ENCODE results near the gene SEZ6L.

SEZ6L gene

GRCh38 chr22:26169315-26170111 lies at the start of gene SEZ6L:
Gene SEZ6L (plus strand): TSS chr22:26169462. CDS start chr22:26169670, 208 bp downstream.
- no peak for DNase-seq

- DNase-seq, result no peak
Measured at GRCh38 chr22:26122920-26123468, 46.3 kb upstream of the SEZ6L start.

GRCh38 chr22:26124991-26125725 lies 44.1 kb upstream of the SEZ6L start:
- no peak for DNase-seq

GRCh38 chr22:26127126-26127525 lies 42.1 kb upstream of the SEZ6L start:
- no peak for DNase-seq

DNA sequence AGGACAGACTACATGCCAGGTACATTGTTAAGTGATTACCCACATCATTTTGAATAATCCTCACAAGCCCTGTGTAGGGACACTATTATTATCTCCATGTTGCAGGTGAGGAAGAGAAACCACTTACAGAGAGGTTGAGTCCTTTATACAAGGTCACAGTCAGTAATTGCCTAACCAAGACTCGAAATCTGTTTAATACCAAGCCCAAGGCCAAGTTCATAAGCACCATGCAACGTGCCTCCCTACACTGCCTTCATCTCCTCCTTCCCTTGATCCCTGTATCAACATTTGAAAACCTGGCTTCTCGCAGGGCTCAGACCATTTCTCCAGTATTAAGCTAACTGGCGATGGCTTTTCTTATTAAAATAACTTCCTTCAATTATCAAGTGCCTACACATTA lies 41.7 kb upstream of the SEZ6L start:
- DNase-seq, result no peak

GRCh38 chr22:26131589-26132154 lies 37.6 kb upstream of the SEZ6L start:
- DNase-seq, result no peak

DNA sequence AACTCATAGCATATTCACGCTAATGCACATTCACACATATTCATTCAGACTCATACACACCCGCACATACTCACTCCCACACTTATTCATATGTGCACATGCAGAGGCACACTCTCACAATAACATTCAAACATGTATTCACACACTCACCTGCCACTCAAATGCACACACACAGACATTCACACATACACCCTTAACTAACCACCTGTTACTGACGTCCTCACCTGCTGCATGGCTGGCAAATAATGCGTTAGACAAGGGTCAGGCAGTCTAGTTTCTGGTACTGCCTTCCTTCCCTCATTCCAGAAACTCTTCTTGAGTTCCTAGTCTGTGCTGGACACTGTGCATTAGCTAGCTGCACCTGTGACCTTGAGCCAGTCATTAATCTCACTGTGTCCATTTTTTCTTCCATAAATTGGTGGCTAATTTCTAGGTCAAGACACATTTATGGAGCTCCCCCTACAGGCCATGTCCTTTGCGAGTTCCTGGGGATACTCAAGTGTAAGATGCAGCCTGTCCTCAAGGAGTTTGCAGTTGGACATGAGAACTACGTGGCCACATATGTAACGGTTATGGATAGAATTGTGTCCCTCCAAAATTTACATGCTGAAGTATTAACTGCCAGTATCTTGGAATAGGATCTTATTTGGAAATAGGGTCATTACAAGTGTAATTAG lies 34.5 kb upstream of the SEZ6L start:
- DNase-seq, result no peak

- DNase-seq, result no peak
Measured at GRCh38 chr22:26135806-26136205, 33.5 kb upstream of the SEZ6L start.

GRCh38 chr22:26139310-26139709 lies 30.0 kb upstream of the SEZ6L start:
- no peak for DNase-seq

DNA sequence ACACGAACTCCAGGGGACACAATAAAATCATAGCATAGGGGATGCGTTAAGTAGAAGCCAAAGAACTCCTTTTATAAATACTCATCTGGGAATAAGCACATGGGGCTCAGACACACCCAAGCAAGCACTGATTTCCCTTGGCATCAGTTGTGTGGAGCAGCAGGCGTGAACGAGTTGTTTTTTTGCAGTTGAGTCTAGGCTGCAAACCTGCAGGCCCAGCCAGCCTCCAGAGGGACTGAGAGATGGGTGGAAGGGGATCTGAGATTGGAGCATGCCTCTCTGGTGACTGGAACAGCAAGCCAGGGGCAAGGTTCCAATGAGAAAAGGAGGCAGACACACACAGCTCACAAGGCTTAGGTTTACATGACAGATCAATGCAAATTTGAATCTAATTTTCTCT lies 27.4 kb upstream of the SEZ6L start:
- DNase-seq, result no peak

- no peak for DNase-seq
Measured at GRCh38 chr22:26143806-26144325, 25.4 kb upstream of the SEZ6L start.

DNA sequence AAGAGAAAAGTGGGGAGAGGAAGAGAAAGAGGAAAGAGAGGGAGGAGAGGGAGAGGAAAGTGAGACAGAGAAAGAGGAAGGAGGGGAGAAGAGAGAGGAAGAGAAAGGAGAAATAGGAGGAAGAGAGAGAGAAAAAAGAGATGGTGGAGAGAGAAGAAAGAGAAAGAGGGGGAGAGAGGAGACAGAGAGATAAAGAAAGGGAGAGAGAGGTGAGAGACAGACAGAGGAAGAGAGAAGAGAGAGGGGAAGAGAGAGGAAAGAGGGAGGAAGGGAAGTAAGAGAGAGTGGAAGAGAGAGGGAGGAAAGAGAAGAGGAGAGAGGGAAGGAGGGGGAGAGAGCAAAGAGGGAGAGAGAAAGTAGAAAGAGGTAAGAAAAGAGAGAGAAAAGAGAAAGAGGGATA lies 9.4 kb upstream of the SEZ6L start:
- DNase-seq, result no peak

DNA sequence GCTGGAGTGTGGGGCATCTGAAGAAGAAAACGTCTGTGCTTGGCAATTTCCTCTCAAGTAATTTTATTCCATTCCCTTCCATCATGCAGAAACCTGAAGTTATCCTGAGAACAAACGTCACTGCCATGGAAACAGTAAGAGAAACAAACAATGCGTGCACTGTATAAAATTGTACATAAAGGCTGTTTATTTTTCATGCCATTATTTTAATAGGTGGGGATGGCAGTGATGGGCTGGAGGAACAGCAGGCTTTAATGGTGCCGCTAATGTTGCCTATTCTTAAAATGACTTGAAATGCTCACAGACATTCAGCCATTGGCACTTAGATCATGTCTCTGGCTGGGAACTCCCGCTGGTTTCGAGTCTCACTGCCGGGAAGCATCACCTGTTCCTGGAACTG lies 7.5 kb upstream of the SEZ6L start:
- DNase-seq, result no peak

GRCh38 chr22:26162926-26163325 lies 6.3 kb upstream of the SEZ6L start:
- no peak for DNase-seq

DNA sequence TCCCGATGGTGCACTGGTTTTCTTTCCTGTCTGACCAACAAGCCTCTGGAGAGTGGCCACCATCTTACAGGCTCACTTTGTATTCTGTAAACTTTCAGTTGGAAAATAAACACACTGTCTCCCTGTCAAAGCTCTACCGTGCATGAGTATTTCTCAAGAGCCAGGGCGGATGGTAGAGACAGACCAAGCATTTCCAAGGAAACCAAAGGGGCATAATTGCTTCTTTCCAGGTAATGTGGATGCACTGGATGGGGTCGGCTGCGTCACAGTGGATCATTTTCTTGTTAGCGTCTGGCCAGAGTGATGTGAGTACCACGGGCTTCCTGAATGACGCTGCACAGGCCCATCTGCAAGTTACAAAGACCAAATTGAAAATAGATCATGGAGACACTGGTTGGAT lies 5.1 kb upstream of the SEZ6L start:
- DNase-seq, result no peak

DNA sequence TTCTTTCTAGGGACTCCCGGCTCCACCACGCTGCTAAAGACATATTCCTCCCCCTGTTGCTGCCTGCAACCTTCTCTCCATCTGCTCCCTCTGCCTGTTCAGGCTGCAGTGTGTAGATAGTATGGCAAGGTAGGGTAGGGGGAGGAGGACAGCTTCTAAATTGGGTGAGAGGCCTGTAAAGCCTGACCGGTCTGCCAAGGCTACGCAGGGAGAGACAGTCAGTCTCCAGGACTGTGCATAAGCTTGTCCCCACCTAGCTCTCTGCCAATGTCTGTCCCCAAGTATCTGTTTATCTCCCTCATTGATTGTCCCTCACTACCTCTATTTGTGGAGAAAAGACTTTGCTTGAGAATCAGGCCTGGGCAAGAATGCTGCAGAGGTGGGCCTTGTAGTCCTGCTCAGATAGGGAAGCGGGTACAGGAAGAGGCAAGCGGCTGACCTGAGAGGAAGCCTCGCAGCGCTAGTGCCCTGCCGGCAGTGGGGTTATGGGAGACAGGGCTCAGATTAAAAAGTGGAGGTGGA lies 871 bp upstream of the SEZ6L start:
- DNase-seq, result no peak

DNA sequence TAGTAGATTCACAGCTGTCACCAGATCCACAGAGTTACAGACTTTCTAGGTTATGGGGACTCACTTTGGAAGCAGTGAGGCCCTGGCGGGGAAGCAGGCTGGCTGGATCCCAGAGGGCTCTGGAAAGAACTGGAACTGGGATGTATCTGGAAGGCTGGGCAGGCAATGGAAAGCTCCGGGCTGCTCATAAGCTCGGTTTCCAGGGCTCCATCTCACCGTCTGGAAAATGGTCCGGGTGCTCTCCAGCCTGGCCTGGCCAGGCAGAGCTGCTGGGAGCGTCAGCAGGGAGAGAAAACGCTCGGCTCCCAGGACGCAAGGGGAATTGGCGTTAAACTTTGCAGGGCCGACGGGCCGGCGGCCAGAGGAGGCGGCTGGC lies 335 bp upstream of the SEZ6L start:
- DNase-seq, result no peak

GRCh38 chr22:26170112-26170492 lies 840 bp downstream of the SEZ6L start:
- DNase-seq, result no peak

DNA sequence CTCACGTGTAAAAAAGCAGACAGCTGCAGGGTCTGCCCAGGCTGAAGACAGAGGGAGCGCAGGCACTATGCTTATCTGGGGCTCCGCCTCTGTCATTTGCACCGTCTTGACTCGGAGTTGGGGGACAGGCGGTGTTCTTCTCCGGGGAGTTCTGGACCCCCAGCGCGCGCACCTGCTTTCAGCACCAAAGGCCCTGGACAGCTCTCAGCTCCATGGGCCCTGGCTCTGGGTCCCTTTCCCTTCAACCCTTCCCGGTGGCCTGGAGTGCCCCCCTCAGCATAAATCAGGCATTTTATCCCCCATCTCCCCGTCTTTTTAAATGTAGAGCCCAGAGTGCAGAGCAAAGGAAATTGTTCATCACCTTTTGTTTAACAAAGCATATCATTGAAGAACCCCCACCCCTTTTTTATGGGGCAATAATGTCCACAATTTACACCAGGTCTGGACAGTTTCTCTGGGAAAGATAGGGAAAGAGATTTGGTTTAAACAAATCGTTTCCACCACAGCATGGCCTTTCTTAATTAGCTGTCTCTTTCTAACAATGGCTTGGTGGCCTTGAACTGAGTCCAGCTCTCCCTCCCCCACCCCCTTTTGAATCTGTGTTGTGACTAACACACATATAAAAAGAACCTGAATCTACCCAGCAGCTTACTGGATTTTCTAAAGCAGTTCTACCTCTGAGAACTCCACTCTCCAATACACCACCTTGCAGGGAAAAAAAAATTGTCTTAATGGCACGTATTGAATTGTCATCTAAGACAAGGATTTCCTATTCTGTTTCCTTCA lies 1.7 kb downstream of the SEZ6L start:
- DNase-seq, result no peak

DNA sequence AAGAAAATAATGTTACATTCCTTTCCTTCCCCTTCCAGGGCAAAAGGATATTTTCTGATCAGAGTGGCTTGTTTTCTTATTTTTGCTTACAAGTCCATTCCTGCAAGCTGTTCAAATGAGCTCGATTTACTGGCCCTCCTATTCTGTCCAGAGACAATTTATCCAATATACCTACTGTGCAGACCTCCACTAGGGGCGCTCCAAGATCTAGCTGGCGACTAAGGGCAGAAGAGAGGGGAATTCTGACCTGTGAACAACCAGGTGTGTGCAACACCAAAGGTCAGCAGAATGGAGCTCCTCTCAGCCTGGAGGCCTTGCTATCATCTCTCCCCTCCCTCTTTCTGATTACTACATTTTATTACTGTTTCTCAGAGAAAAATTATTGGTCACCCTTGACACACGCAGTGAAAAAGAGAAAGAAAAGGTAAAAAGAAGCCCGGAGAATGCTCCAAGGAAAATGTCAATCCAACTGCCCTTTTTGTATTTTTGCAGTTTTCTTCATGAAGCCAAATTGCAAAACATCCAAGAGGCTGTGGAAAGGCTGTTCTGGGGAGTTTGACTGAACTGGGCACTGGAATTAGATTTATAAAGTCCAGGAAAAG lies 3.2 kb downstream of the SEZ6L start:
- DNase-seq, result no peak

DNA sequence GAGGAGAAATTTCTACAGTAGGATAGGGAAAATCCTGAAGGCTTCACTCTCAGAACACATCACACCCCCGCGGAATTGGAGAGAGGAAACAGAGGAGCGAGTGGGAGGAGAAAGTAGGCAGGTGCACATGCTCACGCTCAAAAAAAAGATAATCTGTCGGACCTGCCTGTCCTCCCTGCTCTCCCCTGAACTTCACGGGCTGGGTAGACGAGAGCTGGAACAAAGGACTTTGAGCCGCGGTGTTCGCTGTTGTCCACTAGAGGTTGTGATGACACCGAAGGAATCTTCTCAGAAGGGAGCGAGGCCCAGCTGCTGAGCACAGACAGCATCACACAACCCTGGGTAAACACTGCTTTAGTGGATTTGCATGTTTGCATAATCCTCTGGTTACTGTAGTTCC lies 5.0 kb downstream of the SEZ6L start:
- DNase-seq, result no peak

- DNase-seq, result no peak
Measured at GRCh38 chr22:26182723-26183122, 13.5 kb downstream of the SEZ6L start.

Measured in activated CD4-positive, CD25-positive, alpha-beta regulatory T cell treated with anti-CD3 and anti-CD28 coated beads, Interleukin-2, amount 50 U/mL, for 72 hours (primary cell).